Thymus (tissue), 14 donors: Measurements from ENCODE around the gene LGR6. TPM values are rescaled to one million over a fixed set of nuclear protein-coding genes. Genes with fewer than 3 reads are reported as not detected.
"Not testable (repeated sequence)": the region's sequence is repeated elsewhere in the genome, so short reads cannot be mapped to it uniquely, and the experiment has no call there.

Experiments
- DNase-seq, 9 donors: peaks; one replicate each; pipeline ENCODE4 v3.0.0-alpha.2; 2013; ENCODE audit warnings: low spot score in 9 of 9, low read depth in 6 of 9, missing footprints in 1 of 9
- H3K27ac ChIP-seq, 2 donors: one replicate each; pipeline ENCODE4 v1.5.1; 2013; ENCODE audit warnings: control low read depth in 1 of 2, low read depth in 1 of 2, low read length in 1 of 2, mild to moderate bottlenecking in 1 of 2, moderate library complexity in 1 of 2
- H3K27me3 ChIP-seq, 2 donors: one replicate each; pipeline ENCODE4 v1.5.1; 2013; ENCODE audit warnings: low read length in 1 of 2; ENCODE audit not compliant: control insufficient read depth in 2 of 2, insufficient read depth in 1 of 2
- H3K36me3 ChIP-seq, 2 donors: one replicate each; pipeline ENCODE4 v1.5.1; 2013; ENCODE audit warnings: low read length in 1 of 2, mild to moderate bottlenecking in 1 of 2, moderate library complexity in 1 of 2; ENCODE audit not compliant: control insufficient read depth in 2 of 2, insufficient read depth in 2 of 2
- H3K4me1 ChIP-seq, 2 donors: one replicate each; pipeline ENCODE4 v1.5.1; 2013; ENCODE audit warnings: low read length in 2 of 2; ENCODE audit not compliant: control insufficient read depth in 2 of 2, insufficient read depth in 2 of 2
- H3K4me3 ChIP-seq, 2 donors: one replicate each; pipeline ENCODE4 v1.5.1; 2013; ENCODE audit warnings: low read length in 2 of 2, control low read depth in 1 of 2, mild to moderate bottlenecking in 1 of 2
- H3K9me3 ChIP-seq, 2 donors: one replicate each; pipeline ENCODE4 v1.5.1; 2013; ENCODE audit warnings: low read length in 1 of 2, mild to moderate bottlenecking in 1 of 2; ENCODE audit not compliant: control insufficient read depth in 2 of 2, insufficient read depth in 1 of 2
- WGBS: extraction: QIAGEN DNeasy Blood & Tissue Kit; methylation state at CpG from one replicate; pipeline ENCODE4 v1.1.7; 2013; 5-methylcytosine and 5-hydroxymethylcytosine counted together
- long read RNA-seq, 10 donors: transcript quantifications; one replicate each; lab custom pipeline, GENCODE V29; 2026
- polyA plus RNA-seq: library from polyadenylated mRNA; stranded (reverse); fragments of 200-250 nt; gene quantifications from one replicate; pipeline ENCODE4 v1.2.3, GENCODE V29; 2013
- total RNA-seq: library from RNA; stranded (reverse); fragments of 120-200 nt; gene quantifications from one replicate; pipeline ENCODE4 v1.2.4, GENCODE V29; 2013
- donor health status: healthy.

Gene LGR6, protein sequence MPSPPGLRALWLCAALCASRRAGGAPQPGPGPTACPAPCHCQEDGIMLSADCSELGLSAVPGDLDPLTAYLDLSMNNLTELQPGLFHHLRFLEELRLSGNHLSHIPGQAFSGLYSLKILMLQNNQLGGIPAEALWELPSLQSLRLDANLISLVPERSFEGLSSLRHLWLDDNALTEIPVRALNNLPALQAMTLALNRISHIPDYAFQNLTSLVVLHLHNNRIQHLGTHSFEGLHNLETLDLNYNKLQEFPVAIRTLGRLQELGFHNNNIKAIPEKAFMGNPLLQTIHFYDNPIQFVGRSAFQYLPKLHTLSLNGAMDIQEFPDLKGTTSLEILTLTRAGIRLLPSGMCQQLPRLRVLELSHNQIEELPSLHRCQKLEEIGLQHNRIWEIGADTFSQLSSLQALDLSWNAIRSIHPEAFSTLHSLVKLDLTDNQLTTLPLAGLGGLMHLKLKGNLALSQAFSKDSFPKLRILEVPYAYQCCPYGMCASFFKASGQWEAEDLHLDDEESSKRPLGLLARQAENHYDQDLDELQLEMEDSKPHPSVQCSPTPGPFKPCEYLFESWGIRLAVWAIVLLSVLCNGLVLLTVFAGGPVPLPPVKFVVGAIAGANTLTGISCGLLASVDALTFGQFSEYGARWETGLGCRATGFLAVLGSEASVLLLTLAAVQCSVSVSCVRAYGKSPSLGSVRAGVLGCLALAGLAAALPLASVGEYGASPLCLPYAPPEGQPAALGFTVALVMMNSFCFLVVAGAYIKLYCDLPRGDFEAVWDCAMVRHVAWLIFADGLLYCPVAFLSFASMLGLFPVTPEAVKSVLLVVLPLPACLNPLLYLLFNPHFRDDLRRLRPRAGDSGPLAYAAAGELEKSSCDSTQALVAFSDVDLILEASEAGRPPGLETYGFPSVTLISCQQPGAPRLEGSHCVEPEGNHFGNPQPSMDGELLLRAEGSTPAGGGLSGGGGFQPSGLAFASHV
- total RNA-seq (0.05 TPM), polyA plus RNA-seq (1.0 TPM)
- long read RNA-seq, donor 1, result 0 reads
- long read RNA-seq, donor 2, result 0 reads
- long read RNA-seq, donor 3, result 0 reads
- long read RNA-seq, donor 4, result 0 reads
- long read RNA-seq, donor 5, result 0 reads
- long read RNA-seq, donor 6, result 0 reads
- long read RNA-seq, donor 7, result 0 reads
- long read RNA-seq, donor 8, result 0 reads
- long read RNA-seq, donor 9, result 0 reads
- long read RNA-seq, donor 10, result 0 reads

DNA sequence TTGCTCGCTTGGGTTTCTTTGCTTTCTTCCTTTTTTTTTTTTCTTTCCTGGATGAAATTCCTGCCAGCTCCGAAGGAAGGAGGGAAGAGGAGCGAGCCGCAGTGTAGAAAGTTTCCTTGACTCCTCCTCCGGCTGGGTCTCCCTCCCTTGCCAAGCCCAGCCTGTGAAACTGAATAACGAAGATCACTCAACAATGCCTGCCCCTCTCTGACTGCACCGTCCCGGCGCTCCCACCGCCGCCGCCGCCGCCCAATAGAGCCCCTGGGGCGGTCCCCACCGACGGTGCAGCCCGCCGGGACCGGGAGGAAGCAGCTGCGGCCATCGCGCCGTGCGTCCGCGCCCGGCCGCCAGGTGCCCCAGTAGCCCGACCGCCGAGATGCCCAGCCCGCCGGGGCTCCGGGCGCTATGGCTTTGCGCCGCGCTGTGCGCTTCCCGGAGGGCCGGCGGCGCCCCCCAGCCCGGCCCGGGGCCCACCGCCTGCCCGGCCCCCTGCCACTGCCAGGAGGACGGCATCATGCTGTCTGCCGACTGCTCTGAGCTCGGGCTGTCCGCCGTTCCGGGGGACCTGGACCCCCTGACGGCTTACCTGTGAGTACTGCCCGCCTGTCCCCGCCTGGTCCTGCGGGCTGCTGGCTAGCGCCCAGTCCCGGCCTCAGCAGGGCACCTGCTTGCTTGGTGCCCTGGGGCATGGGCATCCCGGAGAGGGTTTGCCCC lies at the start of gene LGR6:
LGR6 (plus strand) TSS at position 186 of the 714 bp plus-strand sequence; CDS start at position 377, 191 bp downstream.
- Histone ChIP-seq H3K9me3 (peaks cover 0 to 4% of the 10 kb centered on the region in 2 donors), H3K27me3 (peaks cover 23 to 58% of the 10 kb centered on the region in 2 donors), H3K27ac (no peak within 1 kb of the TSS), H3K4me1 (peaks cover 2 to 16% of the 10 kb centered on the region in 2 donors), H3K4me3 (no peak within 1 kb of the TSS), H3K36me3 (no peaks in the 10 kb centered on the region)
- DNase-seq, result no peak
- 6% methylated on average over 61 of the region's 61 CpGs for WGBS

DNA sequence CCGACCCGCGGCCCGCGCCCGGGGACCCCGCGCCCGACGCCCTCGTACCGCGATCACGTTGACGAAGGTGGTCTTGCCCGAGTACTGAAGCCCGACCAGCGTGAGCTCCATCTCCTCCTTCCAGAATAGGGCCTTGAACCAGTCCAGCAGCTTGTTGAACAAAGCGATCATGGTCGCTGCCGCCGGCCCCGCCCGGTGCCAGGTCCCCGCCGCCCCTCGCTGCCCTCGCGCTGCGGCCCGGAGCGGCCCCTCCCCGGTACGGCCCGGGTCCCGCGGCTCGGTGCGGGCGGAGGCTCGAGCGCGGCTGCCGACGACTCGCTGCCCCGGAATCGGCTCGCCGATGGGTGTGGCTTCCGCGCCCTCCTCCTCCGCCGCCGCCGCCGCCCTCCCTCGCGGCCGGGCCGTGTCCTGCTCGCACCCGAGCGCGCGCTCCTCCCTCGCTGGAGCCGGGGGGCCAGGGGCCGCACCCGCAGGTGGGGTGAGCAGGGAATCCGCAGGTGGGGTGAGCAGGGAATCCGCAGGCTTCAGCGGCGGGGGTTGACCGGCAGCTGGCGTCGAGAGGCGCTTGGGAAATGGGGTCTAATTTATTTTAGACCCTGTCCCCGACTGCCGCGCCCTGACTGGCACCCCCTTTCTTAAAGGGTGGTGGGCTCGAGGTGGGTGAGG lies 49.1 kb upstream of the LGR6 start, which contains the start of gene ARL8A:
ARL8A (minus strand) TSS at position 336 of the 666 bp plus-strand sequence; CDS start at position 171, 165 bp downstream.
- Histone ChIP-seq H3K27me3 (no peaks in the 10 kb centered on the region), H3K4me3 (peak within 1 kb of the TSS; percentile 90 to 94), H3K9me3 (no peaks in the 10 kb centered on the region), H3K36me3 (peaks cover 31 to 37% of the 10 kb centered on the region in 2 donors), H3K4me1 (peaks cover 21% of the 10 kb centered on the region in 2 donors), H3K27ac (peak within 1 kb of the TSS; percentile 74 to 82)
- peak in 2 of 9 donors; percentile 49 to 70 for DNase-seq
- WGBS, result under 1% methylated on average over 82 of the region's 82 CpGs

DNA sequence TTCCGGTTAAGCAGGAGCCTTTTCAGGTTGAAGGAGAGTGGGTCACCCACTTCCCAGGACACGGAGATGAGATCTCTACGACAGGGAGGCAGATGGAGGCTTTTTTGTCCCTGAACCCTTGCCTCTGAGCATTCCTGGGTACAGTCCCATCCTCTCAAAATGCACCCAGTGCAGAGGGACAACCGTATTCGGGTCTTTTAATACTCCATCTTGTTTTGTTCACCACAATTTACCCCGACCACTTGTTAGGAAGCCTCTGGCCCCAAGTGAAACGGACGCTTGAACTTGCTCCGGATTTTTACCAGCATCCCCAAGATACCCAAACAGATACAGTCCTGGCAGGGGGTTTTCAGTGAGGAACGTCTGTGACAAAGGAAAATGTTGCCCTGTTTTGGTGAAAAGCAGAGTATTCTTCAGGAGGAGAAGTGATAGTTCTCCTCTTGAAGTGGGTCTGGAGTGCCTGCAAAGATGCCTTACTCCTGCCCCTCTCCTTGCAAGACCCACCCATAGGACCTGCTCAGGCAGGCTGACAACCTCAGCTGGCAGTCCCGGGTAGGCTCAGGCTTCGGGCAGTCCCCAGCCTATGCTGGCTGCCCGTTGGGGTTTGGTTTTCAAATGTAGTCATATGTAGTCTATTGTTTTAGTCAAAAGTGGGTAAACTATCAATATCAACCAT lies 48.4 kb upstream of the LGR6 start:
- Histone ChIP-seq H3K27ac (no peak overlapping the region), H3K27me3 (no peaks in the 10 kb centered on the region), H3K36me3 (peaks cover 36 to 44% of the 10 kb centered on the region in 2 donors), H3K4me1 (peaks cover 21% of the 10 kb centered on the region in 2 donors), H3K9me3 (no peaks in the 10 kb centered on the region), H3K4me3 (peak overlapping the region; percentile 55 to 94)
- peak in 1 of 9 donors; percentile 38 for DNase-seq
- WGBS, result 3% methylated on average over 13 of the region's 13 CpGs

DNA sequence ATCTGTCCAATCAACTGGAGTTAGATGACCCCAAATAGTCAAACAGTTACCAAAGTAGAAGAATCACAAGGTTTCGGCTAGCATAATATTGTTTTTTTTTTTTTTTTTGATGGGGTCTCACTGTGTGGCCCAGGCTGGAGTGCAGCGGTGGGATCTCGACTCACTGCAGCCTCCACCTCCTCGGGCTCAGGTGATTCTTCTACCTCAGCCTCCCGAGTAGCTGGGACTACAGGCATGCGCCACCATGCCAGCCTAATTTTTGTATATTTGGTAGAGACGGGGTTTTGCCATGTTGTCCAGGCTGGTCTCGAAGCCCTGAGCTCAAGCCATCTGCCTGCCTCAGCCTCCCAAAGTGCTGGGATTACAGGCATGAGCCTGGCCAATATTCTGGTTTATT lies 47.9 kb upstream of the LGR6 start:
- not testable (repeated sequence) for H3K4me3 ChIP-seq, DNase-seq, H3K9me3 ChIP-seq, H3K27me3 ChIP-seq, H3K27ac ChIP-seq
- Histone ChIP-seq H3K4me1 (peaks cover 21% of the 10 kb centered on the region in 2 donors), H3K36me3 (peaks cover 42 to 49% of the 10 kb centered on the region in 2 donors)
- 97% methylated on average over 8 of the region's 8 CpGs for WGBS

DNA sequence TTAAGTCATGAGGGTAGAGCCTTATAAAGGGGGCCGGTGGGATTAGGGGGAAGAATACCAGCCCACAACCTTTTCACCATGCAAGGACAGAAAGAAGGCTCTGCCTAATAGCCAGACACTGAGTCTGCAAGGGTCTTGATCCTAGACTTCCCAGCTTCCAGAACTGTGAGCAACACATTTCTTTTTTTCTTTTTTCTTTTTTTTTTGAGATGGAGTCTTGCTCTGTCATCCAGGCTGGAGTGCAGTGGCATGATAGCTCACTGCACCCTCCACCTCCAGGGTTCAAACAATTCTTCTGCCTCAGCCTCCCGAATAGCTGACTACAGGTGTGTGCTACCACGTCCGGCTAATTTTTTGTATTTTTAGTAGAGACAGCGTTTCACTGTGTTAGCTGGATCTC lies 47.3 kb upstream of the LGR6 start:
- peaks cover 47 to 51% of the 10 kb centered on the region in 2 donors for H3K36me3 ChIP-seq
- H3K27me3 ChIP-seq, result no peaks in the 10 kb centered on the region
- H3K27ac ChIP-seq, result no peak overlapping the region
- H3K4me3 ChIP-seq, result no peak overlapping the region
- 96% methylated on average over 5 of the region's 5 CpGs for WGBS
- DNase-seq, result no peak
- H3K9me3 ChIP-seq, result no peaks in the 10 kb centered on the region
- peaks cover 21% of the 10 kb centered on the region in 2 donors for H3K4me1 ChIP-seq

DNA sequence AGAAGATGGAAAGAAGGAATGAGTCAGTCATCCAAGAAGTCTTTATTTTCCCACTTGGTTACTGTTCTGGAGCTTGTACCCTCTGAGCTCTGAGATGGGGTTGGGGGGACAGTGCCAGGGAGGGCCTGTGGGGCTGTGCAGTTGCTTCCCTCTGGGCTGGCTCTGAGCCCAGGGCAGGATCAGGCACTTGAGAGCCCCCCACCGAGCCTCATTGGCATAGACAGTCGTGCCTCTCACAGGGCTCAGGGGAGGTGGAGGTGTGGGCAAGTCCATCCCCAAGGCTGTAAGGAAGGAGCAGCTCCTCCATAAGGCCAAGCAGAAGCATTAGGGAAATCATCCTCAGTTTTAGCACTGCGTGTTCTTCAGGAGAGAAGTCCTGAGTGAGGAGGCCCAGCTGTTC lies 46.6 kb upstream of the LGR6 start:
- Histone ChIP-seq H3K9me3 (no peaks in the 10 kb centered on the region), H3K27me3 (no peaks in the 10 kb centered on the region), H3K4me1 (peaks cover 21% of the 10 kb centered on the region in 2 donors), H3K36me3 (peaks cover 54 to 58% of the 10 kb centered on the region in 2 donors), H3K4me3 (no peak overlapping the region), H3K27ac (peak overlapping the region in 1 of 2 donors; percentile 13)
- 88% methylated on average over 3 of the region's 3 CpGs for WGBS
- DNase-seq, result no peak

DNA sequence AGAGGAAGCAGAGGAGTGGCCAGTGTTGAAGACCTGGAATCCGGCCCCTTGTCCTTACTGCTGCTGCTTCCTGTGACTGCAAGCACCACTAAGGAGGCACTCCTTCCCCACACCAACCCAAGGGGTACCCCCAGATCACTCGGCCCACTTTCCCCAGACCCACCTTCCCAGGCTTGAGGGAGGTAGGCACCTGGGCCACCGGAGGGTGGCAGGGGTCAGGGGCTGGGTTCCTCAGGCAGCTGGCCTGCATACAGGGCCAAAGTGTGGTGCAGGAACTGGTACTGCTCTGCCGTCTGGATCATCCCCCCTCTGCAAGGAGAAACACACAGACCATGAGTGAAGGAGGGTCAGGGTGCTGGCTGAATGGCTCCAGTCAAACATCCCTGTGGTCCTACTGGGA lies 45.2 kb upstream of the LGR6 start:
- 98% methylated on average over 4 of the region's 4 CpGs for WGBS
- no peak for DNase-seq
- H3K27ac ChIP-seq, result no peak overlapping the region

More for the DNA sequence above, 45.2 kb upstream of the LGR6 start:
- H3K36me3 ChIP-seq, result peaks cover 65 to 68% of the 10 kb centered on the region in 2 donors
- no peaks in the 10 kb centered on the region for H3K27me3 ChIP-seq
- no peaks in the 10 kb centered on the region for H3K9me3 ChIP-seq
- H3K4me3 ChIP-seq, result no peak overlapping the region
- H3K4me1 ChIP-seq, result peaks cover 8 to 10% of the 10 kb centered on the region in 2 donors
